Stimulated activated CD4-positive, alpha-beta T cell treated with anti-CD3 and anti-CD28 coated beads, TNF-alpha, amount 100 ng/mL, for 1 hour (primary cell): ENCODE measurements around the gene CCNE1.

Experiments
- DNase-seq, 3 donors: peaks; one replicate each; pipeline ENCODE4 v3.0.0-alpha.2; 2020; ENCODE audit warnings: low read depth in 3 of 3, low spot score in 1 of 3

The CCNE1 gene

DNA sequence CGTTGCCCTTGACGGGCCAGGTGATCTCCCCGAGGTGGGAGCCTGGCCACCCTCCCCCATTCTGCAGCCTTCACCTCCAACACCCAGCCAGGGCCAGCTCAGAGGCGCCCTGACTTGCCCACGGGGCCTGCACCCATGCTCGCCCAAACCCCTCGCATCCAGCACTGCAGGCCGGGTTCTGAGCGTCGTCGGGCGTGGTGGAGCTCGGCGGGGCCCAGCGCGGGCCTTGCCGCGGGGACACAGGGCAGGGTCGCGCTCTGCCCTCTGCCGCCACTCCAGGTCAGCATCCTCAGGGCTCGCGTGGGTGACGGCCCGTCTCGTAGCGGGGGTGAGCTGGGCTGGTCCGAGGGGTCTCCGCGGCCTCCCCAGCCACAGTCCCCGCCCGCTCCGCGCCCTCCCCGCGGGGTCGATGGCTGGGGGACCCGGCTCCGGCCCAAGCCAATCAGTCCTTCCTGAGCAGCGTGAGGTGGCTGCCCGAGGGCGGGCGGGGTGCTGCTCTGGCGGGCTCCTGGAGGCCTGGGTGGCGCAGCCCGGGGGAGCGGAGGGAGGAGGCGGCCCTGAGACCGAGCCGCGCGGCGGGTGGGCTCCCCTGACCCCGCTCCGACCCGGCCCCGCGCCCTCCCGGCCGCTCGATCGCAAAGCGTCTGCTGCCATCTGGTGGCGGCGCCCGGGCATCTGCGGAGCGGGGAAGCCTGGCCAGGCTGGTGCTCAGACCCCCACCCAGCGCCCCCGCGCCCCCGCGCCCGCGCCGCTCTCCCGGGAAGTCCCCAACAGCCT, 61.4 kb downstream of the CCNE1 start:
- peak; percentile 17 to 70 (median 49) for DNase-seq
